Measurements from ENCODE around the gene TNP1. TPM values are rescaled to one million over a fixed set of nuclear protein-coding genes. Genes with fewer than 3 reads are reported as not detected.

Gene TNP1
- total RNA-seq, 4 donors from 2014 or later, result not detected

DNA sequence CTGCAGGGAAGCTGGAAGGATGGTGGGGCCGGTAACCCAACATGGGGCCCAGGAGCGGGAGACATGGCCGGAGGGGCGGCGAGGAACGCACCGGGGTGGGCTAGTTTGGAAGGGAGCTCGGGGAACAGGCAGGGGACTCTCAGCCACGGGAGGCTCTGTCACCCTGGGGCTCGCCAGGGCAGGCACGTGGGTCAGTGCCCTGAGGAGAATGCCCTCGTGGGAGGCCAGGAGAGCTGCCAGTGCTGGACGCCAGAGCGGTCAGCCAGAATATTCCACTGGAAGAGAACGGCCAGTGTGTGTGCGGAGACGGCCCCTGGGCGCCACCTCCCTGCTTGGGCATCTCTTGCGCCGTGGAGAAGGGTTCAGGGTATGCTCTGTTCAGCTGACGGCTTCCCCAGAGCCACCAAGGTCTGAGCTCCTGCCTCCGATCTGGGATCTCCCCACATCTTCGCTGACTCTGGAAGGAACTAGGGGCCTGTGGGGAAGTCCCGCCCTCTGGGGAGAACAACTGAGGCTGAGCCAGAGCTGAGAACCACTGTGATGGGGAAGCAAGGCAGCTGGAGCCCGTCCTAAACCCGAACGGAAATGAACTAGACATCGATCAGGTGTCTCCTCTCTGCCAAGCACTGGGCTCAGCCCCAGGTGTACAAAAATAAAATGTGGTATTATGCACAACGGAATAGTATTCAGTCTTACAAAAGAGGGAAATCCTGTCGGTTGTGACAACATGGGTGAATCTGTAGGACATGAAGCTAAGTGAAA is 49.3 kb downstream of the TNP1 start:
- no peak for DNase-seq

More for the DNA sequence above, 49.3 kb downstream of the TNP1 start:
- H3K9me3 ChIP-seq, result no peaks in the 10 kb centered on the region
- no peaks in the 10 kb centered on the region for H3K36me3 ChIP-seq
- H3K27me3 ChIP-seq, result no peaks in the 10 kb centered on the region
- no peaks in the 10 kb centered on the region for H3K4me1 ChIP-seq
- H3K4me3 ChIP-seq, result no peak overlapping the region
- TF ChIP-seq, protein P1, sequence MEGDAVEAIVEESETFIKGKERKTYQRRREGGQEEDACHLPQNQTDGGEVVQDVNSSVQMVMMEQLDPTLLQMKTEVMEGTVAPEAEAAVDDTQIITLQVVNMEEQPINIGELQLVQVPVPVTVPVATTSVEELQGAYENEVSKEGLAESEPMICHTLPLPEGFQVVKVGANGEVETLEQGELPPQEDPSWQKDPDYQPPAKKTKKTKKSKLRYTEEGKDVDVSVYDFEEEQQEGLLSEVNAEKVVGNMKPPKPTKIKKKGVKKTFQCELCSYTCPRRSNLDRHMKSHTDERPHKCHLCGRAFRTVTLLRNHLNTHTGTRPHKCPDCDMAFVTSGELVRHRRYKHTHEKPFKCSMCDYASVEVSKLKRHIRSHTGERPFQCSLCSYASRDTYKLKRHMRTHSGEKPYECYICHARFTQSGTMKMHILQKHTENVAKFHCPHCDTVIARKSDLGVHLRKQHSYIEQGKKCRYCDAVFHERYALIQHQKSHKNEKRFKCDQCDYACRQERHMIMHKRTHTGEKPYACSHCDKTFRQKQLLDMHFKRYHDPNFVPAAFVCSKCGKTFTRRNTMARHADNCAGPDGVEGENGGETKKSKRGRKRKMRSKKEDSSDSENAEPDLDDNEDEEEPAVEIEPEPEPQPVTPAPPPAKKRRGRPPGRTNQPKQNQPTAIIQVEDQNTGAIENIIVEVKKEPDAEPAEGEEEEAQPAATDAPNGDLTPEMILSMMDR (IDR thresholded peaks at IDR 0.05), result no peak
- no peak for TF ChIP-seq POLR2A (IDR thresholded peaks at IDR 0.05)
- H3K27ac ChIP-seq, result no peak overlapping the region

Other genes starting within 250 kb of the TNP1 start
- 10 to 100 TPM; 24.8 to 51.9 (median 44.6) TPM for gene IGFBP2, start 226.6 kb downstream of the TNP1 start, total RNA-seq
- 100 to 1,000 TPM in 1 of 4 donors, 10 to 100 TPM in 3; 41.5 to 183 (median 75.0) TPM for gene IGFBP5, start 164.5 kb downstream of the TNP1 start, total RNA-seq